ENCODE results near the gene RNF212B.

Gene RNF212B

DNA sequence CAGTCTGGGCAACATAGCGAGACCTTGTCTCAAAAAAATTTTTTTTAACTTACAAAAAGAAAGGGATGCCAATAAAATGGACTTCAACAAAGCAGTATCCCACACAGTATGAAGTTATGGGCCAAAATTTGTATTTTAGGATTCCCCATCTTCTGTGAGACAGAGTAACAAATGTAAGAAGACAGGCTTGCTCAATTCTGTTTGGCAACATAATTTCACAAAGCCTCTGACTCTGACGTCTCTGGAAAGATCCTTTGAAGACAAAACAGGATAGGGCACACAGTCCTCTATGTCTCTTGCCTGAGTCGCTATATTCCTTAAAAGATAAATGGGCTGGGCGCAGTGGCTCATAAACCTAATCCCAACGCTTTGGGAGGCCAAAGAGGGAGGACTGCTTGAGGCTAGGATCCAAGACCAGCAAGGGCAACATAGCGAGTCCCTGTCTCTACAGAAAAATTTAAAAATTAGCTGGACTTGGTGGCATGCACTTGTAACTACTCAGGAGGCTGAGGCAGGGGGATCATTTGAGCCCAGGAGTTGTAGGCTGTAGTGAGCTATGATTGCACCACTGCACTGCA is 49.3 kb downstream of the RNF212B start:
- POLR2A ChIA-PET, result interaction anchor here (1.1 to 2.5 kb wide), 4 partner anchors 12 to 34 kb away, joined by 4 to 16 read pairs (median 6); partner anchors contain the start of genes BCL2L2, PABPN1 and PPP1R3E
- DNase-seq (ENCODE audit: low read depth, low spot score), result no peak
- CTCF ChIA-PET, result interaction anchor here (0.8 to 19.3 kb wide), 5 partner anchors 11 to 191 kb away, joined by 3 to 300 read pairs (median 4); partner anchors contain the start of genes BCL2L2 and PPP1R3E
- peak overlapping the region; percentile 83 for H3K4me3 ChIP-seq (ENCODE audit: low read depth, low read length)
- TF ChIP-seq, protein P1, sequence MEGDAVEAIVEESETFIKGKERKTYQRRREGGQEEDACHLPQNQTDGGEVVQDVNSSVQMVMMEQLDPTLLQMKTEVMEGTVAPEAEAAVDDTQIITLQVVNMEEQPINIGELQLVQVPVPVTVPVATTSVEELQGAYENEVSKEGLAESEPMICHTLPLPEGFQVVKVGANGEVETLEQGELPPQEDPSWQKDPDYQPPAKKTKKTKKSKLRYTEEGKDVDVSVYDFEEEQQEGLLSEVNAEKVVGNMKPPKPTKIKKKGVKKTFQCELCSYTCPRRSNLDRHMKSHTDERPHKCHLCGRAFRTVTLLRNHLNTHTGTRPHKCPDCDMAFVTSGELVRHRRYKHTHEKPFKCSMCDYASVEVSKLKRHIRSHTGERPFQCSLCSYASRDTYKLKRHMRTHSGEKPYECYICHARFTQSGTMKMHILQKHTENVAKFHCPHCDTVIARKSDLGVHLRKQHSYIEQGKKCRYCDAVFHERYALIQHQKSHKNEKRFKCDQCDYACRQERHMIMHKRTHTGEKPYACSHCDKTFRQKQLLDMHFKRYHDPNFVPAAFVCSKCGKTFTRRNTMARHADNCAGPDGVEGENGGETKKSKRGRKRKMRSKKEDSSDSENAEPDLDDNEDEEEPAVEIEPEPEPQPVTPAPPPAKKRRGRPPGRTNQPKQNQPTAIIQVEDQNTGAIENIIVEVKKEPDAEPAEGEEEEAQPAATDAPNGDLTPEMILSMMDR (IDR thresholded peaks at IDR 0.05; ENCODE audit: insufficient read depth, low read length, missing control alignments), result no peak

DNA sequence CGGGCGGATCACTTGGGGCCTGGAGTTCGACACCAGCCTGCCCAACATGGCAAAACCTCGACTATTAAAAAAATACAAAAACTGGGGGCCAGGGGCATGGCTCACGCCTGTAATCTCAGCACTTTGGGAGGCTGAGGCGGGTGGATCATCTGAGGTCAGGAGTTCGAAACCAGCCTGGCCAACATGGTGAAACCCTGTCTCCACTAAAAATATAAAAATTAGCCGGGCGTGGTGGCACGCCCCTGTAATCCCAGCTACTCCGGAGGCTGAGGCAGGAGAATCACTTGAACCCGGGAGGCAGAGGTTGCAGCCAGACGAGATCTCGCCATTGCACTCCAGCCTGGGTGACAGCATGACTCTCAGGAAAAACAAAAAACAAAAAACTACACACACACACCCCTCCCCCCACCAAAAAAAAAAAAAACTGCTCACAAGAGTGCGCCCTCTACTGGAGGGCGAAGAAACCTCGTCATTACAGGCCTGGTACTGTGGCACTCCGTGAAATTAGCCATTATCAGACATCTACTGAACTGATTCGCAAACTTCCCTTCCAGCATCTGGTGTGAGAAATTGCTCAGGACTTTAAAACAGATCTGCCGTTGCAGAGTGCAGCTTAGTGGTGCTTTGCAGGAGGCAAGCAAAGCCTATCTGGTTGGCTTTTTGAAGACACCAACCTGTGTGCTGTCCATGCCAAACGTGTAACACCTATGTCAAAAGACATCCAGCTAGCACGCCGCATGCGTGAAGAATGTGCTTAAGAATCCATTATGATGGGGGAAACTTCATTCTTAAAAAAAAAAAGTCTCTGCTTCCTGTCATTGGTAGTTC is 57.2 kb downstream of the RNF212B start:
- TF ChIP-seq, protein P1 (IDR thresholded peaks at IDR 0.05; ENCODE audit: insufficient read depth, low read length, missing control alignments), result peak; percentile 61
- ChIA-PET POLR2A (no interaction called here), CTCF (interaction anchor here (0.9 to 20.5 kb wide), 15 partner anchors 6 to 176 kb away, joined by 3 to 300 read pairs (median 4); partner anchors contain the start of genes BCL2L2, CEBPE, HOMEZ and PPP1R3E)
- no peak for DNase-seq (ENCODE audit: low read depth, low spot score)
- H3K4me3 ChIP-seq (ENCODE audit: low read depth, low read length), result no peak overlapping the region

DNA sequence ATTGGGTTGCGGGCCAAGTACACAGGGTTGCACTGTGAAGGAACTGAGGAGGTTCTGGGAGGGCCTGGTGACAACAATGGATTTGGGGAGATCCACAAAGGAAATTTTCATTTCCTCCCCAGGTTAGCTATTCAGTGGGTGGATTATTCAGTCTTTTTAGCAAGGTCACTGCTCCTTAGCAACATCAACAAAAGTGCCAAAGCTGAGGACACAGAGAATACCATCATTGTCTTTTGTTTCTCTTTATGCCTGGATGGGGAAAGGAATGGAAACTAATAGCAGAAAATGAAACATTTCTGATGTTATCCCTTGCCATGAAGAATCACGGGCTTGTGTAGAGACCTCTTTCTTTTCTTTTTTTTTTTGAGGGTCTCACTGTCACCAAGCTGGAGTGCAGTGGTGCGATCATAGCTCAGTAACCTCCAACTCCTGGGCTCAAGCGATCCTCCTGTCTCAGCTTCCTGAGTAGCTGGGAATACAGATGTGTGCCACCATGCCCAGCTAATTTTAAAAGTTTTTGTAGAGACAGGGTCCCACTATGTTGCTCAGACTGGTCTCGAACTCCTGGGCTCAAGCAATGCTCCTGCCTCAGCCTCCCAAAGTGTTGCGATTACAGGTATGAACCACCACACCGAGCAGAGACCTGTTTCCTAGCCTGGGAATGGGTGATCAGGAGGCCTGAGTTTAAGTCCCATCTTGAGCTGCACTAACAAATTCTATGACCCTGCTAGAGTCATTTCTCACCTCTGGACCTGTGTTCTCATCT is 58.5 kb downstream of the RNF212B start:
- ChIA-PET POLR2A (interaction anchor here (0.8 kb wide), 1 partner anchor 26 kb away, joined by 5 read pairs; no protein-coding TSS in a partner anchor), CTCF (interaction anchor here (0.7 to 20.5 kb wide), 11 partner anchors 6 to 109 kb away, joined by 3 to 300 read pairs (median 5); partner anchors contain the start of genes BCL2L2, HOMEZ and PPP1R3E)
- no peak overlapping the region for H3K4me3 ChIP-seq (ENCODE audit: low read depth, low read length)
- DNase-seq (ENCODE audit: low read depth, low spot score), result no peak
- TF ChIP-seq, protein P1 (IDR thresholded peaks at IDR 0.05; ENCODE audit: insufficient read depth, low read length, missing control alignments), result no peak

DNA sequence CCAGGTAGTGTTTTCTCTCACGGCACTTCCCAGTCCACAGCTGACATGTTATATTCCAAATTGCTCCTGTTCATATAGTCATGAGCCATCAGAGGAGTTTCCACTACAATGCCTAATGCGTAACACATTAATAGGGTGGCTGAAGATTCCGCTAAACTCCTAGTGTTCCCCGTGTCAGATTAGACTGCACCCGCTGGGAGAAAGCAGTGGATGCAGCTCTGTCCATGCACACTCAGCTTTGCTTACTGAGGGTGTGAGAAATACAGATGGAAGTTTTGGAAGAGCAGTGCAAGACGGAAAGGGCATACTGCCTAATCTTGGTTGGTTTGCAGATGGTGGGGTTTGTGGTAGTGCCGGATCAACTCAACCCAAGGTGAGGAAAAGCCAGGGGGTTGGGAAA is 59.4 kb downstream of the RNF212B start:
- no peak overlapping the region for H3K4me3 ChIP-seq (ENCODE audit: low read depth, low read length)
- no peak for DNase-seq (ENCODE audit: low read depth, low spot score)
- CTCF ChIA-PET, result interaction anchor here (0.7 to 20.5 kb wide), 11 partner anchors 5 to 311 kb away, joined by 3 to 300 read pairs (median 5); partner anchors contain the start of genes BCL2L2, HOMEZ and PPP1R3E
- TF ChIP-seq, protein P1 (IDR thresholded peaks at IDR 0.05; ENCODE audit: insufficient read depth, low read length, missing control alignments), result no peak
- POLR2A ChIA-PET, result no interaction called here

DNA sequence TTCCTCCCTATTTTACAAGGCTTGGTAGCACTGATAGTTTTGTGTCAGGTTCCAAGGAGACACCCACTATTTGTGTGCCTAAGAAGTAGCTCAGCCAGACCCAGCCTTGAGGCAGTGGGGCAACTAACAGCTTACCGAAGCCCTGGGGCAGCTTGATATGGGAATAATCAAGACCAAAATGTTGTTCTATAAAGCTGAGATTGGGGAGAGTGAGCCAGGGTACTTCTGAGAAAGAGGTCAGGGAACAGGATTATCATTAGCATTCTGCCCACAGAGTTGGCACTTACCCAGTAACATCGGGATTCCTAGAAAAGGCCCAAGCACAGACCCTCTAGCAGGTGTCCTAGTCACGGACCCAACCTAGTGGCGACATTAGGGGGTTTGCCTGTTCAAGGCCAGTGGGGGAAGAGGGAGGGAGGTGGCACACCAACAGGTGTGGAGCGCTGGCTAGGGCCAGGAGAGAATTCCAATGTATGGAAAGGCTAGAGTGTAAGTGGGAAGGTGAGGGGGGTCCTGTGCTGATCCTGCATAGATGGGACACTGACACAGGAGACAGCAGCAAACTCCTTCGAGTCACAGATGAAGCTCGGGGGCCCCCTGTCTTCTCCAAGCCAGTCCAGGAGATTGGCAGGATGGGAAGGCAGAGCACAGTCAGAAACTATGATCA is 60.0 kb downstream of the RNF212B start:
- DNase-seq (ENCODE audit: low read depth, low spot score), result no peak
- CTCF ChIA-PET, result interaction anchor here (1.4 to 20.5 kb wide), 8 partner anchors 4 to 311 kb away, joined by 4 to 300 read pairs (median 14); partner anchors contain the start of genes BCL2L2, HOMEZ and PPP1R3E
- POLR2A ChIA-PET, result no interaction called here
- TF ChIP-seq, protein P1 (IDR thresholded peaks at IDR 0.05; ENCODE audit: insufficient read depth, low read length, missing control alignments), result no peak
- H3K4me3 ChIP-seq (ENCODE audit: low read depth, low read length), result no peak overlapping the region
